GM18498 (cell line): ENCODE data around the gene TMEM41A.

Experiments used
- ATAC-seq: cut with Tn5 transposase; IDR thresholded peaks from one replicate; pipeline ENCODE4 v1.9.1; 2021; ENCODE audit warnings: mild to moderate bottlenecking, moderate library complexity; ENCODE audit not compliant: unreplicated experiment

The TMEM41A gene

GRCh38 chr3:185498503-185499396 is at the start of gene TMEM41A:
Gene TMEM41A, minus strand, starts transcription at chr3:185499035. Its CDS starts 74 bp downstream, at chr3:185498961.
- peak; percentile 97 for ATAC-seq

GRCh38 chr3:185540695-185541094 is 41.9 kb upstream of the TMEM41A start:
- ATAC-seq = no peak

- ATAC-seq = no peak
Observed at GRCh38 chr3:185539934-185540333, 41.1 kb upstream of the TMEM41A start.

GRCh38 chr3:185537369-185537970 is 38.6 kb upstream of the TMEM41A start:
- peak; percentile 99 for ATAC-seq

GRCh38 chr3:185534511-185534910 is 35.7 kb upstream of the TMEM41A start:
- ATAC-seq = no peak

- no peak for ATAC-seq
Observed at GRCh38 chr3:185532901-185533300, 34.1 kb upstream of the TMEM41A start.

GRCh38 chr3:185530856-185531255 is 32.0 kb upstream of the TMEM41A start:
- ATAC-seq = no peak

- ATAC-seq = no peak
Observed at GRCh38 chr3:185528532-185528931, 29.7 kb upstream of the TMEM41A start.

- no peak for ATAC-seq
Observed at GRCh38 chr3:185527364-185527763, 28.5 kb upstream of the TMEM41A start.

- no peak for ATAC-seq
Observed at GRCh38 chr3:185526349-185526951, 27.6 kb upstream of the TMEM41A start.

GRCh38 chr3:185521349-185522138 is 22.7 kb upstream of the TMEM41A start:
- ATAC-seq = no peak

GRCh38 chr3:185519021-185519420 is 20.2 kb upstream of the TMEM41A start:
- no peak for ATAC-seq

- ATAC-seq = no peak
Observed at GRCh38 chr3:185517387-185518130, 18.7 kb upstream of the TMEM41A start.

- no peak for ATAC-seq
Observed at GRCh38 chr3:185511711-185512110, 12.9 kb upstream of the TMEM41A start.

- ATAC-seq = no peak
Observed at GRCh38 chr3:185508335-185508991, 9.6 kb upstream of the TMEM41A start.

GRCh38 chr3:185507883-185508282 is 9.0 kb upstream of the TMEM41A start:
- no peak for ATAC-seq

GRCh38 chr3:185504636-185505035 is 5.8 kb upstream of the TMEM41A start:
- ATAC-seq = no peak

GRCh38 chr3:185503521-185503920 is 4.7 kb upstream of the TMEM41A start:
- no peak for ATAC-seq

- no peak for ATAC-seq
Observed at GRCh38 chr3:185502987-185503386, 4.2 kb upstream of the TMEM41A start.

- ATAC-seq = no peak
Observed at GRCh38 chr3:185490241-185490640, 8.6 kb downstream of the TMEM41A start.
